Activated naive CD8-positive, alpha-beta T cell treated with anti-CD3 and anti-CD28 coated beads, Interleukin-2, amount 50 U/mL, for 24 hours (primary cell): ENCODE data around the gene ARMC6.
"Not testable (repeated sequence)": the region's sequence is repeated elsewhere in the genome, so short reads cannot be mapped to it uniquely, and the experiment has no call there.

Source experiments
- ATAC-seq: fragments of 150-1000 bp; cut with Tn5 transposase; one replicate; pipeline ENCODE4 v1.10.0; 2021
- DNase-seq: peaks from one replicate; pipeline ENCODE4 v3.0.0; 2021
- H3K27ac Mint-ChIP-seq: one replicate; pipeline ENCODE4 v1.8.0; 2021; ENCODE audit warnings: mild to moderate bottlenecking, mixed read lengths
- H3K27me3 Mint-ChIP-seq: one replicate; pipeline ENCODE4 v1.8.0; 2021; ENCODE audit warnings: mixed read lengths
- H3K36me3 Mint-ChIP-seq: one replicate; pipeline ENCODE4 v1.8.0; 2021; ENCODE audit warnings: low read depth, mixed read lengths
- H3K4me1 Mint-ChIP-seq: one replicate; pipeline ENCODE4 v1.8.0; 2021; ENCODE audit warnings: mixed read lengths
- H3K4me3 Mint-ChIP-seq: one replicate; pipeline ENCODE4 v1.8.0; 2021; ENCODE audit warnings: mild to moderate bottlenecking, moderate library complexity, mixed read lengths
- H3K9me3 Mint-ChIP-seq: one replicate; pipeline ENCODE4 v1.8.0; 2021; ENCODE audit warnings: mixed read lengths

Gene ARMC6

DNA sequence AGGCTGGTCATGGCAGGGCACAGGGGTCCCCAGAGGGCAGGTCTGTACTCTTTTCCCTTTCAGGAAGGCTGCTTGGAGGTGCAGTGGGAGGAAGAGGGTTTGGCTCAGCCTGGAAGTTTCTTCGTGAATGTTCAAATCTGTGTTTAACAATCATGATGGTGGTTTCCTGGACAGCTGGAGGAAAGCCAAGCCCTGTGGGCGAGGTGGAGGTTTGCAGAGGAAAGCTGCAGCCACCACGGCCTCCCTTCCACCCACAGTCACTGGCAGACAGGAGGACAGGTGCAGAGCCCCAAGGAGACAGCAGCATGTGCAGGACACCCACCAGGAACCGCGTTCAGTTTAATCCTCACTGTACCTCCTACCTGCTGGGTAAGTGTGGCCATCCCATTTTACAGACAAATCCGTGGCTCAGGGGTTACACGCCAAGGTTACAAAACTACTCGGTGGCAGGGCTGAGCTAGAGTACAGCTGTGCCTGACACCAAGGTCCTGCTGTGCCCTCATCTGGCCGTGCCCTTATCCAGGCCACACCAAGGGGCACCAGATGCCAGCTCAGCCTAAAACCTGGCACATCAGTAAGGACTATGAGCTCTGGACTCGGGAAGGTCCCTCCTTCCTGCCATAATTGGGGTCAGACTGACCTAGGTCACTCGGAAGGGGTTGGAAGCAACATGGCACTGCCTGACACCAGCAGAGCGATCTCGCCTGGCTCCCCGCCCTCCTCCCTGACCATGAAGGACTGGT is 34.2 kb upstream of the ARMC6 start:
- Mint-ChIP-seq H3K36me3 (peaks cover 39% of the 10 kb centered on the region), H3K27me3 (no peaks in the 10 kb centered on the region), H3K9me3 (no peaks in the 10 kb centered on the region), H3K27ac (no peak overlapping the region), H3K4me3 (no peak overlapping the region), H3K4me1 (peaks cover 10% of the 10 kb centered on the region)
- no peak for ATAC-seq
- DNase-seq: no peak

DNA sequence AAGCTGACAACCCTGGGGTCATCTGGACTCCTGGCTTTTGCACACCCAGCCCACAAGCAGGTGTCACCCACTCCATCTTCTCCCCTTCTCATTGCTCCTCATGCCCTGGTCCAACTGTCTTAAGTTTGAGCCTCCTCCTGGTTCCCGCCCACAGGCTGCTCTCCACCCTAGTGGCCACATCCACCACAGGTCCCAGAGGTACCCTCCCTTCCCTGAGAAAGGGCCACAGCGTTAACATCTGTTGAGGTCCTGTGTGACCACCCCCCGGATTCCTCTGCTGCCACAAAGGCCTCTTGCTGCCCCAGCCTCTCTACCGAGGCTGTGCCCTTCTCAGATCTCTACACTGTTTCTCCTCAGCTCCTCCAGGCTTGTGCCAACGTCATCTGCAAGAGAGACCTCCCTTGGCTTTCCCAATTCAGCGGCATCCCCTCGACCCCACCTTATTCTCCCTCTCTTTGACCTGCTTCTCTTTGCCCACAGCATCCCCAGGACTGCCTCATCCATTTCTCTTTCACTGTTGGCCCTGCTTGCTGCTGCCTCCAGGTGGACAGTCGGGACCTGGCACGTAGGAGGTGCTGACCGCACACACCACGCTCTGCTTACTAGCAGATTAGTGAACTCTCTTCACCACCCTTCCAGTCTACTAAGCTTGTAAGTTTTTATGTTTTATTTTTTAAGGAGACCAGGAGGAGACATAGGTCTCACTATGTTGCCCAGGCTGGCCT is 33.3 kb upstream of the ARMC6 start:
- no peaks in the 10 kb centered on the region for H3K9me3 Mint-ChIP-seq
- H3K36me3 Mint-ChIP-seq: peaks cover 44% of the 10 kb centered on the region
- no peak overlapping the region for H3K27ac Mint-ChIP-seq
- H3K4me1 Mint-ChIP-seq: peaks cover 10% of the 10 kb centered on the region
- H3K4me3 Mint-ChIP-seq: no peak overlapping the region
- no peak for ATAC-seq
- H3K27me3 Mint-ChIP-seq: no peaks in the 10 kb centered on the region
- no peak for DNase-seq

DNA sequence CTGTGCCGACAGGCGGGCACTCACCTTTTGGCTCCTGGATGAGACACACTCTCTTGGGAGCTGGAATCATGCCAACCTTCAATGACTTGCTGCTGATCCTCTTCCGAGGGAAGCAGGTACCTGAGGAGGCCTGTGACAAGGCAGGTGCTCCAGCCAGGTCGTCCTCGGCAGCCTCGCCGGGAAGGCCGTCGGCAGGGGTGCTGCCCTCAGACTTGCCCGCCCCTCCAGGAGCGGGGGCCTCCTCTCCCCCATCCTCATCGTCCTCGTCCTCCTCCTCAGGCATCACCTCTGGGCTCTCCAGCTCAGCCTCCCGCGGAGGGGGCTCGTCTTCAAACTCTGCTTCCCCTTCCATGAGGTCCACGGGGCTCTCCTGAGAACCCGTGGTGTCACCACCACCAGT is 29.3 kb upstream of the ARMC6 start:
- no peaks in the 10 kb centered on the region for H3K27me3 Mint-ChIP-seq
- ATAC-seq (no peak), DNase-seq (no peak)
- H3K27ac Mint-ChIP-seq: no peak overlapping the region
- H3K36me3 Mint-ChIP-seq: peaks cover 58% of the 10 kb centered on the region
- peaks cover 8% of the 10 kb centered on the region for H3K4me1 Mint-ChIP-seq
- no peaks in the 10 kb centered on the region for H3K9me3 Mint-ChIP-seq
- no peak overlapping the region for H3K4me3 Mint-ChIP-seq

DNA sequence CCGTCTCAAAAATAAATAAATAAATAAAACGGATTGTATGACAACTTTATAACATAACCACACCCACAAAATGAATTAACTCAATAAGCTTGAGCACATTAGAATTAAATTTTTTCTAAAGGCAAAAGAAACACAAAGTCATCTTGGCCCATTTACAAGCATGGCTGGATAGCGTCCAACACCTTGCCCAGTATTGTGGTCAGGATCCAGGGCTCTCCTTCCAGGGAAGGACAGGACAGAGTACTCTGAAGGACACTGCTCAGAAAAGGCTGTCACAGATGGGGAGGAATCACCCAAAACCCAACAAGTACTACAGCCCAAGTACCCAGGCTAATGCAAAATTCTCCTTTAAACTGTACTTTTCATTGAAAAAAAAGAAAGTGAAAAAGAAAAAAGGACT is 27.2 kb upstream of the ARMC6 start:
- no peak overlapping the region for H3K4me3 Mint-ChIP-seq
- no peaks in the 10 kb centered on the region for H3K27me3 Mint-ChIP-seq
- no peaks in the 10 kb centered on the region for H3K4me1 Mint-ChIP-seq
- no peaks in the 10 kb centered on the region for H3K9me3 Mint-ChIP-seq
- H3K36me3 Mint-ChIP-seq: peaks cover 61% of the 10 kb centered on the region
- no peak overlapping the region for H3K27ac Mint-ChIP-seq
- no peak for DNase-seq
- ATAC-seq: no peak

DNA sequence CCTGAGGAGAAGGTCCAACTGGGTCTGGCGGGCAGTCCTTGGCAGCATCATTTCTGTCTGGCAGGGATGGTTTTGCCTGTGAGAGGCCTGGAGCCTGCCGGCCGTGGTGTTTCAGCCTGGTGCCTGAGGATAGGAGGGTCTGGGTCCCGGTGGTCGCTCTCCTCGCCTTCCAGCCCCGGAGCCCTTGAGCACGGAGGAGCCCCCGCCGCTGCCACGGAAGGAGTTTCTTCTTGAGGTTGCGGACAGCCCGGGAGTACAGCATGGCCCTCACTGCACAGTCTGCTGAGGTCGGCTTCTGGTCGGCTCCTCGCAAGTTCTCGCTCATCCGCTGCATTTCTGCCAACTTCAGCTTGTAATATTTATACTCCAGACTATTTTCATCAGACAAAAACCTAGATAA is 23.5 kb upstream of the ARMC6 start:
- H3K36me3 Mint-ChIP-seq: peaks cover 52% of the 10 kb centered on the region

DNA sequence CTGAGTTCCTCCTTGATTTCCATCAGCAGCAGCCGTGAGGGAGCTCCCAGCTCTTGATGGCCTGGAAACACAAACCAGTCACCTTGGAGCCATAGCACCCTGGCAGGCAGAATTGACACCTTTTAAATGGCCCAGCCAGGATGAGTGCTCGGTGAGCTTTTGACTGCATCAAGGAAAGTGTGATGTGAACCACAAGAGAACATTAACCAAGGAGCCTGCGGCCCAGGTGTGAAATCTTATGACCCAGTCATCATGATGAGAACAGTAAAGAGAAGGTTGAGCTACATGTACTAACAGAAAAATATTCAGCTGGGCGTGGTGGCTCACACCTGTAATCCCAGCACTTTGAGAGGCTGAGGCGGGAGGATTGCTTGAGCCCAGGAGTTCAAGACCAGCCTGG is 22.9 kb upstream of the ARMC6 start:
- peaks cover 49% of the 10 kb centered on the region for H3K36me3 Mint-ChIP-seq
- H3K27ac Mint-ChIP-seq: no peak overlapping the region
- DNase-seq (no peak), ATAC-seq (no peak)
- no peaks in the 10 kb centered on the region for H3K4me1 Mint-ChIP-seq
- no peak overlapping the region for H3K4me3 Mint-ChIP-seq
- no peaks in the 10 kb centered on the region for H3K9me3 Mint-ChIP-seq
- H3K27me3 Mint-ChIP-seq: no peaks in the 10 kb centered on the region

More for the DNA sequence above, 23.5 kb upstream of the ARMC6 start:
- H3K9me3 Mint-ChIP-seq: no peaks in the 10 kb centered on the region
- no peaks in the 10 kb centered on the region for H3K4me1 Mint-ChIP-seq
- H3K27me3 Mint-ChIP-seq: no peaks in the 10 kb centered on the region
- DNase-seq: no peak
- no peak overlapping the region for H3K4me3 Mint-ChIP-seq
- ATAC-seq: no peak
- H3K27ac Mint-ChIP-seq: no peak overlapping the region

DNA sequence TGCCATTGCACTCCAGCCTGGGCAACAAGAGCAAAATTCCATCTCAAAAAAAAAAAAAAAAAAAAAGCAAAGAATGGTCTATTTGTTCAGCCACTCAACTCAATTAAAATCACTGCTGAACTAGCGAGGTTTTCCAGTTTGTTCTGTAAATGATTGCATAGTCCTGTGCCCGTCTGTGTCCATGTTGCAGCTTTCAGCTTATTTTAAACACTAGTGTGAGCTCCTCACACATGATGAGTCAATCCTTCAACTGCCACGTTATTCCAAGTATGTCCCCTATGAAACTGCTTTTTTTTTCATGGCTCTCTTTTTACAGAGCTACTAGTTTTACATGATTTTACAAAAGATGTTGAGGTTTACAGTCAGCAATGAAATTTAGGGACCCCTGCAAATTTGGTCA is 12.3 kb upstream of the ARMC6 start:
- peaks cover 64% of the 10 kb centered on the region for H3K36me3 Mint-ChIP-seq
- H3K4me3 Mint-ChIP-seq: no peak overlapping the region
- ATAC-seq (no peak), DNase-seq (no peak)
- H3K27me3 Mint-ChIP-seq: no peaks in the 10 kb centered on the region
- H3K4me1 Mint-ChIP-seq: peaks cover 21% of the 10 kb centered on the region
- no peak overlapping the region for H3K27ac Mint-ChIP-seq
- no peaks in the 10 kb centered on the region for H3K9me3 Mint-ChIP-seq

DNA sequence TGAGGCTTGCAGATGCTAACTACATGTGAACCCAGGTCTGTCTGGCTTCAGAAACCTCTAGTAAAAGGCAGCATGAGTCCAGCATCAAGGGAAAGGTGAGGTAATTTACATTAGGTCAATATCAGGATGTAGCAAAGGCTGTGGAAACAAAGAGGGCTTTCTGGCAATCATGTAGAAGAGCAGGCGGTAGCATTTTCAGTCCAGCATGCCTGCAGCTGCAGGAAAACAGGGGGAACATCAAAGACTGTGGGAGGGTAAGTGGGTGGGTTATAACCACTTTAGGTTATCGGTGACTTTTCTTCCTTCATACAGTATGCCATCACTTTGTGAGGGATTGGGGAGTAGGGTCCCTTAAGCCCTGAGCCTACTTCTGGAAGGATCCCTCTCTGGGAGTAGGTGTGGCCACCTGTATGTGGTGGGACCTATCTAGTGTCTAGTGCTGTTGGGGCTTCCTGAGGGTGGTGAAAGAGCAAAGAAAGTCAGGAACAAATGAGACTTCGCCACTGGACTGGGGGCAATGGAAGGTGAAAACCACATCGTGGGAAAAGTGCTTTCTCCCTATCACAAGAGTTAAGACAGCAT is 10.9 kb upstream of the ARMC6 start:
- ATAC-seq (peak; percentile 4), DNase-seq (no peak)
- Mint-ChIP-seq H3K4me1 (peaks cover 21% of the 10 kb centered on the region), H3K27me3 (no peaks in the 10 kb centered on the region), H3K4me3 (peak overlapping the region; percentile 6), H3K36me3 (peaks cover 65% of the 10 kb centered on the region), H3K27ac (no peak overlapping the region), H3K9me3 (no peaks in the 10 kb centered on the region)

DNA sequence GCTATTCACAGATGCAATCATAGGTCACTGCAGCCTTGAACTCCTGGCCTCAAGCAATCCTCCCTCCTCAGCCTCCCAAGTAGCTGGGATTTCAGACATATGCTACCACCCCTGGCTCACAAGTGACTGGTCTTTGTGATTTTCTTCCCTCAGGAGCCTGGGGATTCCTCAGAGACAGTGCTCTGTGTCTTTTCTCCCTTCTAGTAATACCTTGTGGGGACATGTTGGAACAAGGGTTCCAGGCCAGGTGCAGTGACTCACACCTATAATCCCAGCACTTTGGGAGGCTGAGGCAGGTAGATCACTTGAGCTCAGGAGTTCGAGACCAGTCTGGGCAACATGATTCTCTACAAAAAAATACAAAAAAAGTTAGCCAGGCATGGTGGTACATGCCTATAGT is 10.0 kb upstream of the ARMC6 start:
- DNase-seq, ATAC-seq, H3K27me3 Mint-ChIP-seq, H3K9me3 Mint-ChIP-seq, H3K4me3 Mint-ChIP-seq, H3K27ac Mint-ChIP-seq: not testable (repeated sequence)
- Mint-ChIP-seq H3K36me3 (peaks cover 67% of the 10 kb centered on the region), H3K4me1 (peaks cover 24% of the 10 kb centered on the region)

DNA sequence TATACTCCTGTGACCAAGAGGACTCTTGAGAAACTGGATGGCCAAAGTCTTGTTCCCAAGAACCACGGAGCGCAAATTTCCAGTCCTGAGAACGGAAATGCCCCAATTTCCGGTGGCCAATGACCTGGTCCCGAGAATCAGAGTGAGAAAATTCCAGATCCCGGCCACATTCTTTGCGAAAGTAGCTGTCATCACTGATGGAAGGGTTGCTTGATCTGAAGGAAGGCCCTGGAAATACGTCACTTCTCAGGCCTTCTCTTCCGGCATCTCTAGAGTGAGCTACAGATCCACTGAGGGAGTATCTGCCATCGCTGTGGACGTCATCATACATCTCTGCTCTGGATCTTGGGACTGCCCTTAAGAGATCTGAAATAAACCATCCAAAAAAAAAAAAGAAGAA is 7.5 kb upstream of the ARMC6 start:
- Mint-ChIP-seq H3K4me3 (no peak overlapping the region), H3K4me1 (peaks cover 28% of the 10 kb centered on the region), H3K9me3 (no peaks in the 10 kb centered on the region), H3K27ac (no peak overlapping the region), H3K27me3 (no peaks in the 10 kb centered on the region), H3K36me3 (peaks cover 68% of the 10 kb centered on the region)
- DNase-seq (no peak), ATAC-seq (no peak)

DNA sequence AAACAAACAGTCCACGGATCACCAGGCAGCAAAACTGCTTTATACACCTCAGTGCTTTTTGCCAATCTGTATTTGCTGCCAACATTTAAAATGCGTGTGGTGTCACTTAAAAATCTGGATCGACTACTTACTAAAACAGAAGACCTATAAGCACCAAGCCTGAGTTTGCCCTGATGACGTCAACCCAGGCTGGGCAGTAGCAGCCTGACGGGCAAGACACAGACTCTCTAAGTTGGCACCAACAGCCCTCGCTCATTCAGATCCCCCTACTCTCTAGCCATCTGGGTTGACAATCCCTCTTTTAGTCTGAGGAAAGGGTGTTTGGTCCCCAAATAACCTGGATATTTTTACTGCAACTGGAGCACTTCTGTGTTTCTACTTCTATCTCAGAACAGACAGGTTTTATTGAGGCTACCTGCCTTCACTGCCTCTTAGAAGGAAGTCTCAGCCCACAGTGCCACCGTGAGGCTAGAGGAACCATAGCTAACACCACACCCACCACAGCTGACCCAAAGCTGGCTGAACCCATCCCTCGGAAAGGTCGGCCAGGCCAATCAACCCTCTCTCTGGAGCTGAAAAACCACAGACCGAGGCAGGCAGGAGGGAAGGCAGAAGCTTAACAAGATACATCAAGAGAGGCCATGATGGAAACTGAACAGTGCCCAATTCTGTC is 7.0 kb upstream of the ARMC6 start:
- H3K4me3 Mint-ChIP-seq: no peak overlapping the region
- peaks cover 67% of the 10 kb centered on the region for H3K36me3 Mint-ChIP-seq
- H3K4me1 Mint-ChIP-seq: peaks cover 24% of the 10 kb centered on the region
- DNase-seq (no peak), ATAC-seq (no peak)
- no peak overlapping the region for H3K27ac Mint-ChIP-seq
- no peaks in the 10 kb centered on the region for H3K27me3 Mint-ChIP-seq
- no peaks in the 10 kb centered on the region for H3K9me3 Mint-ChIP-seq

DNA sequence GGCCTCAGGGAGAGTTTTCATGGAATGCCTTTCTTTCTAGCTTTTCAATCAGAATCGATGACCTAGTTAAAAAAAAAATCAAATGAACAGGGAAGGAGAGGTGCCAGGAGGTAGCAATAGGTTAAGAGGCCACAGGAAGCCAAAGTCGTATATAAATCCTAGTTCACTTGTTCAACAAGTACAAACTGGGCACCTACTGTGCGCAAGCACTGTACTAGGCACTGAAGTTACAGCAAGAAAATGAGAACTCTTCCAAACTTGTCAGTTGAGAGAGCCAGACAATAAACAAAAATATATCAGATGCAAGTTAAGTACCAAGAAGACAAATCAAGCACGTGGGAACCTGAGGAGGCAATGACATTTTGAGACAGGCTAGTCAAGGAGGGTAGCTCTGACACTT is 6.2 kb upstream of the ARMC6 start:
- Mint-ChIP-seq H3K4me1 (peaks cover 29% of the 10 kb centered on the region), H3K36me3 (peaks cover 68% of the 10 kb centered on the region), H3K27ac (no peak overlapping the region), H3K27me3 (no peaks in the 10 kb centered on the region), H3K9me3 (no peaks in the 10 kb centered on the region), H3K4me3 (no peak overlapping the region)
- DNase-seq: no peak
- ATAC-seq: no peak

DNA sequence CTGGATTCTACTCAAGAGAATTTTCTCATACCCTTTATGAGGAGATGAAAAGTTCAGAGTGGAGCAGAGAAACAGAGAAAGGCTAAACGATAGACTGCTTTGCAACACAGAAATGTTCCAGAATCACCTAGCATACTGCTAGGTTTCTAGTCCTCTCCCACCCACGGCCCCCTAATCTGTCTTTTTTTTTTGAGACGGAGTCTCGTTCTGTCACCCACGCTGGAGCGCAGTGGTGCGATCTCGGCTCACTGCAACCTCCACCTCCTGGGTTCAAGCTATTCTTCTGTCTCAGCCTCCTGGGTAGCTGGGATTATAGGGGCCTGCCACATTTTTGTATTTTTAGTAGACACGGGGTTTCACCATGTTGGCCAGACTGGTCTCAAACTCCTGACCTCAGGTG is 4.9 kb upstream of the ARMC6 start:
- DNase-seq: no peak
- peaks cover 20% of the 10 kb centered on the region for H3K4me1 Mint-ChIP-seq
- no peak for ATAC-seq
- H3K27me3 Mint-ChIP-seq: no peaks in the 10 kb centered on the region
- H3K4me3 Mint-ChIP-seq: no peak overlapping the region
- no peaks in the 10 kb centered on the region for H3K9me3 Mint-ChIP-seq
- peaks cover 59% of the 10 kb centered on the region for H3K36me3 Mint-ChIP-seq
- H3K27ac Mint-ChIP-seq: no peak overlapping the region

DNA sequence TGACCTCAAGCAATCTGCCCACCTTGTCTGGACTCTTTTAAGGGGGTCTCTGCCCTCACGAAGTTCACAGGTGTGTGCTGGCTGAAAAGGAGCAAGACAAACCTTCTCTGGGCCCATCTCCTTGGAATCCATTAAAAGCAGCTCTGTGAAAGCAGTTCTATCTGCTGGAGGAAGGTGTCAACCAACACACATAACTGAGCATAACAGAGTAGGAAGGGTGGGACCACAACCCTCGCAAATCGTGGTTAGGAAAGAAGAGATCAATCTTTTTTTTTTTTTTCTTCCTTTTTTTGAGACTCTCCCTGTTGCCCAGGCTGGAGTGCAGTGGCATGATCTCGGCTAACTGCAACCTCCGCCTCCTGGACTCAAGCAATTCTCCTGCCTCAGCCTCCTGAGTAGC is 1.5 kb upstream of the ARMC6 start:
- peaks cover 41% of the 10 kb centered on the region for H3K4me1 Mint-ChIP-seq
- no peak for ATAC-seq

More for the DNA sequence above, 1.5 kb upstream of the ARMC6 start:
- Mint-ChIP-seq H3K27me3 (no peaks in the 10 kb centered on the region), H3K4me3 (peak overlapping the region; percentile 94), H3K36me3 (peaks cover 47% of the 10 kb centered on the region), H3K9me3 (no peaks in the 10 kb centered on the region), H3K27ac (no peak overlapping the region)
- DNase-seq: no peak
